Suprapubic skin (tissue), 3 donors: ENCODE data around the gene STARD13.

Source experiments
- CTCF ChIP-seq, 2 donors: fragments of 200-600 bp in 1 of 2; fragments of 450-650 bp in 1 of 2; sonication (generic) in 1 of 2; IDR thresholded peaks; one replicate each; pipeline ENCODE4 v1.5.1; 2016 to 2019; ENCODE audit warnings: antibody characterized with exemption in 2 of 2, mild to moderate bottlenecking in 1 of 2, moderate library complexity in 1 of 2
- EP300 ChIP-seq: sonication (generic); formaldehyde crosslinking; IDR thresholded peaks from one replicate; pipeline ENCODE4 v1.6.1; 2017; ENCODE audit warnings: antibody characterized with exemption

GRCh38 chr13:33244210-33244906 lies 41.2 kb downstream of the STARD13 start:
- TF ChIP-seq CTCF (IDR thresholded peaks at IDR 0.05) (no peak), EP300 (no peak)
